K562 (cell line): ENCODE measurements around the gene CCDC69. TPM values are rescaled to one million over a fixed set of nuclear protein-coding genes. Genes with fewer than 3 reads are reported as not detected.

Experiments
- ATAC-seq: fragments of 200-7000 bp; cut with Tn5 transposase; 3 replicates; pipeline ENCODE4 v1.9.1; 2020; ENCODE audit warnings: moderate library complexity
- BruUV-seq: library from RNA; stranded (reverse); fragments of 400-500 nt; replicated peaks from 2 replicates; lab custom pipeline; 2021; lab: Mats Ljungman, UMichigan
- CTCF ChIA-PET: fragments of 300-600 bp; formaldehyde crosslinking; extraction: SDS; loops from one replicate; lab custom pipeline; 2021; ENCODE audit warnings: low intra/inter-chr PET ratio; lab: Yijun Ruan, JAX
- POLR2A ChIA-PET: fragments of 300-600, 350-650 bp; sonication (Branson Sonifier 250); formaldehyde crosslinking; extraction: SDS; loops from one replicate; lab custom pipeline; 2021; ENCODE audit warnings: antibody characterized with exemption, inconsistent platforms; lab: Yijun Ruan, JAX
- DNase-seq, 4 experiments: peaks; one replicate each; pipeline versions ENCODE4 v3.0.0 to v3.0.0-alpha.2; 2011 to 2018; ENCODE audit warnings: low spot score in 3 of 4, mixed read lengths in 3 of 4; ENCODE audit errors: extremely low read depth in 1 of 4
- FAIRE-seq: peaks from 2 replicates; lab custom pipeline; 2011; peaks lifted over from hg19 to GRCh38; lab: Jason Lieb, UNC
- H2AFZ ChIP-seq: 2 replicates; pipeline ENCODE4 v1.6.0; 2011; ENCODE audit warnings: low read depth, low read length, control low read depth, inconsistent platforms
- H3K27ac ChIP-seq: fragments of 200-600 bp; 3 replicates; pipeline ENCODE4 v1.8.0; 2011; ENCODE audit warnings: low read depth, mild to moderate bottlenecking, control low read depth, inconsistent platforms, low read length, moderate library complexity, mixed read lengths; ENCODE audit errors: extremely low read depth
- H3K27me3 ChIP-seq, 2 experiments: fragments of 300-600 bp in 1 of 2; 2 replicates in 1 of 2; 3 replicates in 1 of 2; pipeline versions ENCODE4 v1.6.0 to v1.8.0; 2011; ENCODE audit warnings: inconsistent platforms in 2 of 2, low read length in 2 of 2, mild to moderate bottlenecking in 1 of 2, mixed read lengths in 1 of 2, moderate library complexity in 1 of 2; ENCODE audit not compliant: control insufficient read depth in 2 of 2, insufficient read depth in 2 of 2
- H3K36me3 ChIP-seq: fragments of 300-600 bp; 3 replicates; pipeline ENCODE4 v1.8.0; 2011; ENCODE audit warnings: mild to moderate bottlenecking, low read length, inconsistent platforms; ENCODE audit not compliant: control insufficient read depth, insufficient read depth
- H3K4me1 ChIP-seq, 2 experiments: fragments of 200-600 bp in 1 of 2; replicated peaks in 1 of 2; 2 replicates in 1 of 2; 3 replicates in 1 of 2; pipeline versions ENCODE4 v1.5.1 to v1.8.0; 2011; ENCODE audit warnings: inconsistent platforms in 2 of 2, low read length in 2 of 2, mild to moderate bottlenecking in 1 of 2, mixed read lengths in 1 of 2, moderate library complexity in 1 of 2; ENCODE audit not compliant: control insufficient read depth in 2 of 2, insufficient read depth in 2 of 2
- H3K4me2 ChIP-seq: 2 replicates; pipeline ENCODE4 v1.6.1; 2011; ENCODE audit warnings: low read length, control low read depth, inconsistent platforms, mixed read lengths; ENCODE audit not compliant: insufficient read depth
- H3K4me3 ChIP-seq: fragments of 200-600 bp; sonication (generic), shearing (Covaris generic); 2 replicates; pipeline ENCODE4 v1.5.1; 2016; ENCODE audit warnings: control low read depth, inconsistent platforms
- H3K79me2 ChIP-seq: fragments of 200-600 bp; 3 replicates; pipeline ENCODE4 v1.8.0; 2011; ENCODE audit warnings: low read length, inconsistent platforms; ENCODE audit not compliant: control insufficient read depth, insufficient read depth
- H3K9ac ChIP-seq, 2 experiments: 2 replicates each; pipeline versions ENCODE4 v1.6.0 to v1.6.1; 2011; ENCODE audit warnings: low read depth in 2 of 2, low read length in 2 of 2, control low read depth in 1 of 2, inconsistent platforms in 1 of 2, mild to moderate bottlenecking in 1 of 2, mixed read lengths in 1 of 2; ENCODE audit not compliant: insufficient read depth in 1 of 2
- H3K9me1 ChIP-seq: one replicate; pipeline ENCODE4 v1.6.0; 2011; ENCODE audit warnings: inconsistent platforms, mild to moderate bottlenecking, low read length, moderate library complexity; ENCODE audit not compliant: control insufficient read depth, insufficient read depth
- H3K9me3 ChIP-seq: replicated peaks from 2 replicates; pipeline ENCODE4 v1.5.1; 2011; ENCODE audit warnings: low read depth, low read length, inconsistent platforms; ENCODE audit not compliant: control insufficient read depth, insufficient read depth
- H4K20me1 ChIP-seq: replicated peaks from 2 replicates; pipeline ENCODE4 v1.6.1; 2011; ENCODE audit warnings: low read length, inconsistent platforms, mixed read lengths; ENCODE audit not compliant: control insufficient read depth, insufficient read depth
- ETV6 ChIP-seq, 3 experiments: fragments of 150-350 bp in 1 of 3; sonication (generic) in 1 of 3; formaldehyde crosslinking in 1 of 3; IDR thresholded peaks; 2 replicates each; pipeline versions ENCODE4 v1.6.1 to v1.8.0; 2014 to 2022; ENCODE audit warnings: borderline replicate concordance in 2 of 3, low read depth in 2 of 3, antibody characterized with exemption in 1 of 3, low read length in 1 of 3, mild to moderate bottlenecking in 1 of 3, missing genetic modification reagents in 1 of 3
- FOXK2 ChIP-seq, 2 experiments: fragments of 450-650 bp; IDR thresholded peaks in 1 of 2; conservative IDR thresholded peaks in 1 of 2; 2 replicates each; pipeline ENCODE4 v1.6.1; 2016; ENCODE audit warnings: low read depth in 2 of 2, mild to moderate bottlenecking in 1 of 2
- PCBP2 ChIP-seq: fragments of 200-400 bp; formaldehyde crosslinking; IDR thresholded peaks from 2 replicates; pipeline ENCODE4 v1.6.1; 2018; ENCODE audit warnings: low read length, low read depth, mild to moderate bottlenecking, moderate library complexity; ENCODE audit not compliant: poor library complexity, severe bottlenecking
- POLR3G ChIP-seq: IDR thresholded peaks from 2 replicates; pipeline ENCODE4 v1.6.1; 2011; ENCODE audit not compliant: insufficient read length, insufficient replicate concordance; ENCODE audit errors: extremely low read depth
- PPARD ChIP-seq: fragments of 250-450 bp; sonication (Bioruptor Pico); IDR thresholded peaks from 2 replicates; pipeline ENCODE4 v1.8.0; 2022; ENCODE audit warnings: inconsistent platforms, mild to moderate bottlenecking, moderate library complexity
- PURB ChIP-seq: sonication (generic); formaldehyde crosslinking; IDR thresholded peaks from 2 replicates; pipeline ENCODE4 v1.9.0; 2021; ENCODE audit warnings: low read depth, mild to moderate bottlenecking, missing genetic modification reagents
- TAF7 ChIP-seq: fragments of 450-650 bp; IDR thresholded peaks from 2 replicates; pipeline ENCODE4 v1.6.1; 2016; ENCODE audit warnings: missing genetic modification characterization, missing compliant biosample characterization
- THAP7 ChIP-seq: fragments of 250-450 bp; sonication (Bioruptor Pico); IDR thresholded peaks from 2 replicates; pipeline ENCODE4 v1.5.0; 2021
- YY1 ChIP-seq, 3 experiments: IDR thresholded peaks; 2 replicates each; pipeline ENCODE4 v1.6.1; 2011; ENCODE audit warnings: low read length in 2 of 3, mild to moderate bottlenecking in 2 of 3, moderate library complexity in 2 of 3, borderline replicate concordance in 1 of 3, control low read depth in 1 of 3, low read depth in 1 of 3; ENCODE audit not compliant: insufficient read depth in 3 of 3, insufficient replicate concordance in 2 of 3, control insufficient read depth in 1 of 3, insufficient read length in 1 of 3; ENCODE audit errors: extremely low read depth in 1 of 3
- ZNF239 ChIP-seq: fragments of 250-450 bp; sonication (Bioruptor Pico); IDR thresholded peaks from 2 replicates; pipeline ENCODE4 v1.4.0; 2020; ENCODE audit warnings: mild to moderate bottlenecking
- ZNF311 ChIP-seq: fragments of 250-450 bp; sonication (Bioruptor Pico); IDR thresholded peaks from 2 replicates; pipeline ENCODE4 v1.4.0; 2020; ENCODE audit warnings: mild to moderate bottlenecking, moderate library complexity
- ZNF717 ChIP-seq: fragments of 250-450 bp; sonication (Bioruptor Pico); IDR thresholded peaks from 2 replicates; pipeline ENCODE4 v1.5.0; 2021
- WGBS: fragments of 100-300 bp; shearing (Covaris generic); methylation state at CpG from one replicate; pipeline ENCODE4 v1.1.6; 2016; ENCODE audit warnings: low coverage, mixed read lengths; ENCODE audit not compliant: insufficient coverage; ENCODE audit errors: missing lambda C conversion rate; 5-methylcytosine and 5-hydroxymethylcytosine counted together
- in situ Hi-C: fragments of 300-500 bp; cut with MboI; formaldehyde crosslinking; loops from 4 replicates; pipeline ENCODE4 v1.15.0; 2018; ENCODE audit warnings: inconsistent platforms, mixed read lengths
- intact Hi-C: fragments of 100-400 bp; cut with micrococcal nuclease; formaldehyde crosslinking; loops from 2 replicates; pipeline ENCODE4 v1.14.2; 2022
- polyA plus RNA-seq, 8 experiments: library from polyadenylated mRNA; depleted of rRNA in 4 of 8; stranded (reverse) in 5 of 8; unstranded in 3 of 8; fragments of >200 nt; fragmentation: Nextera tagmentation in 2 of 8; fragmentation: Illumina TruSeq in 1 of 8; extraction: Ambion mirVana in 2 of 8; extraction: Trizol in 1 of 8; gene quantifications; 2 replicates each; pipeline versions ENCODE4 v1.2.1 to v1.2.3, GENCODE V29; 2011 to 2014; ENCODE audit warnings: inconsistent platforms in 1 of 8, missing spikeins in 1 of 8
- total RNA-seq, 7 experiments: library from RNA; depleted of rRNA in 6 of 7; stranded (reverse); fragments of >200 nt in 6 of 7; fragmentation: Illumina TruSeq in 2 of 7; extraction: Trizol in 2 of 7; gene quantifications; 2 replicates each; pipeline versions ENCODE4 v1.2.1 to v1.2.3, GENCODE V29; 2011 to 2021; ENCODE audit warnings: low replicate concordance in 1 of 7

Gene CCDC69
- total and polyA plus RNA-seq, 9 of the 15 experiments (the other 6 are each of a cell fraction or from before 2014, with no cell fraction given) = 0.65 to 12.2 (median 7.6) TPM

DNA sequence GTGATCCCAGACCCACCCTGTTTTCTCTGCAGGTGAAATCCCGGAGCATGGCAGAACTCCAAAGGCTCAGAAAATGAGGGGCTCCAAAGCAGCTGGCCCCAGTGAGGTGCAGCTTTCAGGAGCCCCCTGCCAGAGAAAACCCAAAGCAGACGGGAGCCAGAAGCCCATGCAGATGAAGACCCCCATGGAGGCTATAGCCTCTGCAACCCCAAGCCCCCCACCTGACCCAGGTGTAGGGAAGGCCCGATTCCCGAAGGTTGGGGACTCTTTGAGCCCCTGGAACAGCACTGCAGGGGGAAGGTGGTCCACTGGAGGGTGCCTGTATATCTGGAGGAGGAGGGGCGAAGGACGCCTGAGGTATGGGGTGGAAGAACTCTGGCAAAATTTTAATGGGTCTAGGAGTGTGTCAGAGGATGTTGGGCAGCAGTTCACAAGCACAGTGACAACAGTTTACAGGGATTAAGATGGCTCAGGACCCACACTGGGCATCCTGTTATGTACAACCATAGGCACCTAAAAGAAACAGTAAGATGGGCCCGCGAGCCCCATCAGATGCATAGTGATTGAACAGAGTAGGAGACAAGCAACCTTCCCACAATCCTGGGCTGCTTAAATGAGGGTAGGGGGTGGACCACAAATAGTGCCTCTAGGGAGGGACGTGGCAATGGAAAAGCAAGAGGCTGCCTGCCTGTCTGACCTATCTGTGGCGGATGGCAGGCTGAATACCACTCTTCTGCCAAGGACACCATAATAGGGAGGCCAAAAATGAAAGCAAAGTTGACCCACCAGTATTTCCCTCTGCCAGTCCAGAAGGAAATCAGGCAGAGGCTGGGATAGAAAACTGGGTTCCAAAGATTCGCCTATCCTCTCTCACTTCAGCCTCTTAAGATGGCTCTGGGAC, 49.9 kb downstream of the CCDC69 start:
- CTCF ChIA-PET = no interaction called here
- no peak overlapping the region for H3K4me3 ChIP-seq
- H2AFZ ChIP-seq = no peak overlapping the region; the same call in 1 of the 2 replicates
- FAIRE-seq (no peak), ATAC-seq (no peak), DNase-seq (no peak)
- peaks cover 4 to 19% of the 10 kb centered on the region in 2 experiments; a peak in 4 of 5 replicates for H3K27me3 ChIP-seq
- H3K9me1 ChIP-seq = no peaks in the 10 kb centered on the region
- no peaks in the 10 kb centered on the region for H3K9me3 ChIP-seq
- no peaks in the 10 kb centered on the region for H3K79me2 ChIP-seq
- H3K36me3 ChIP-seq = no peaks in the 10 kb centered on the region
- intact Hi-C loops = no loop called here
- 7% methylated on average over 11 of the region's 11 CpGs for WGBS
- in situ Hi-C loops = loop anchor here (5.0 kb wide), 1 partner anchor 63 kb away; no protein-coding TSS in a partner anchor
- BruUV-seq = no TSS peak
- TF ChIP-seq PPARD (CRISPR knock-in tag) = no peak
- no peak for TF ChIP-seq THAP7
- no peak overlapping the region for H3K27ac ChIP-seq
- no peaks in the 10 kb centered on the region for H3K4me1 ChIP-seq
- no peaks in the 10 kb centered on the region; the same call in 1 of the 2 replicates for H4K20me1 ChIP-seq
- H3K4me2 ChIP-seq = no peak overlapping the region
- H3K9ac ChIP-seq = no peak overlapping the region
- POLR2A ChIA-PET = no interaction called here

- no peak overlapping the region for H3K9ac ChIP-seq
- in situ Hi-C loops = loop anchor here (5.0 kb wide), 1 partner anchor 66 kb away; no protein-coding TSS in a partner anchor
- no peak for DNase-seq
- H2AFZ ChIP-seq = no peak overlapping the region
- no peaks in the 10 kb centered on the region for H3K4me1 ChIP-seq
- BruUV-seq = no TSS peak
- intact Hi-C loops = no loop called here
- no peak overlapping the region for H3K4me2 ChIP-seq
- no peaks in the 10 kb centered on the region for H3K9me1 ChIP-seq
- ChIA-PET POLR2A (interaction anchor here (0.6 kb wide), 1 partner anchor 72 kb away, joined by 3 read pairs; no protein-coding TSS in a partner anchor), CTCF (no interaction called here)
- FAIRE-seq = no peak
- ATAC-seq = no peak
- peaks cover 4 to 18% of the 10 kb centered on the region in 2 experiments; a peak in 3 of 5 replicates for H3K27me3 ChIP-seq
- no peaks in the 10 kb centered on the region for H3K79me2 ChIP-seq
- H3K4me3 ChIP-seq = no peak overlapping the region
- no peak overlapping the region for H3K27ac ChIP-seq
- no peaks in the 10 kb centered on the region; the same call in 1 of the 2 replicates for H4K20me1 ChIP-seq
- no peaks in the 10 kb centered on the region for H3K9me3 ChIP-seq
- WGBS = 0% methylated on average over 1 of the region's 1 CpG
- H3K36me3 ChIP-seq = no peaks in the 10 kb centered on the region
- TF ChIP-seq ZNF311 (no peak), FOXK2 (conservative IDR thresholded peaks at IDR 0.05 in 1 of 2, IDR thresholded peaks at IDR 0.05 in 1 of 2; ENCODE audit: low read depth in 2 of 2) (no peak), PURB (no peak), YY1 (IDR thresholded peaks at IDR 0.05; ENCODE audit: borderline replicate concordance in 1 of 3, control insufficient read depth in 1 of 3, extremely low read depth in 1 of 3, insufficient read depth in 3 of 3, insufficient read length in 1 of 3, insufficient replicate concordance in 2 of 3, low read depth in 1 of 3, low read length in 2 of 3) (no peak), TAF7 (no peak), ZNF717 (CRISPR knock-in tag) (no peak), ETV6 (IDR thresholded peaks at IDR 0.05; ENCODE audit: borderline replicate concordance in 1 of 2, low read depth in 2 of 2, low read length in 1 of 2) (no peak), ETV6 (CRISPR knock-in tag; IDR thresholded peaks at IDR 0.05; ENCODE audit: borderline replicate concordance) (no peak), ZNF239 (no peak), PCBP2 (no peak), POLR3G (no peak)
Measured at GRCh38 chr5:151171529-151171928, 52.4 kb downstream of the CCDC69 start.
